ENCODE data around the gene MED27.

The MED27 gene

GRCh38 chr9:131827821-131828369 is 251.8 kb downstream of the MED27 start:
- DNase-seq: no peak

GRCh38 chr9:131826966-131827525 is 252.6 kb downstream of the MED27 start:
- DNase-seq: no peak

GRCh38 chr9:131826053-131826452 is 253.6 kb downstream of the MED27 start:
- no peak for DNase-seq

GRCh38 chr9:131824953-131825495 is 254.6 kb downstream of the MED27 start:
- no peak for DNase-seq

- no peak for DNase-seq
Observed at GRCh38 chr9:131824155-131824594, 255.5 kb downstream of the MED27 start.

GRCh38 chr9:131823701-131824146 is 255.9 kb downstream of the MED27 start:
- DNase-seq: no peak

GRCh38 chr9:131818089-131818488 is 261.6 kb downstream of the MED27 start:
- DNase-seq: no peak

- no peak for DNase-seq
Observed at GRCh38 chr9:131817627-131818026, 262.0 kb downstream of the MED27 start.

GRCh38 chr9:131817073-131817472 is 262.6 kb downstream of the MED27 start:
- DNase-seq: no peak

- DNase-seq: no peak
Observed at GRCh38 chr9:131815970-131816873, 263.4 kb downstream of the MED27 start.

- DNase-seq: no peak
Observed at GRCh38 chr9:131814707-131815106, 265.0 kb downstream of the MED27 start.

GRCh38 chr9:131813116-131813515 is 266.6 kb downstream of the MED27 start:
- DNase-seq: no peak

- no peak for DNase-seq
Observed at GRCh38 chr9:131812116-131812790, 267.4 kb downstream of the MED27 start.

GRCh38 chr9:131811405-131811804 is 268.3 kb downstream of the MED27 start:
- no peak for DNase-seq

- no peak for DNase-seq
Observed at GRCh38 chr9:131810351-131811170, 269.1 kb downstream of the MED27 start.

Measured in inflammatory macrophage treated with lipopolysaccharide for 4 hours (primary cell).